Hepatocyte (in vitro differentiated cells): ENCODE data around the gene TMPRSS7. TPM values are rescaled to one million over a fixed set of nuclear protein-coding genes. Genes with fewer than 3 reads are reported as not detected.
A peak's percentile ranks its signal among the peaks of the same experiment; 100 is the strongest.

ENCODE experiments used
- DNase-seq: peaks from one replicate; pipeline ENCODE4 v3.0.0-alpha.2; 2016; ENCODE audit warnings: low spot score
- H2AFZ ChIP-seq: fragments of 200-600 bp; sonication (generic); 2 replicates; pipeline ENCODE4 v1.6.0; 2016; ENCODE audit warnings: antibody characterized with exemption, mild to moderate bottlenecking
- H3K27ac ChIP-seq: fragments of 200-600 bp; sonication (generic); 2 replicates; pipeline ENCODE4 v1.5.1; 2016; ENCODE audit warnings: mild to moderate bottlenecking
- H3K27me3 ChIP-seq: fragments of 200-600 bp; sonication (generic); 2 replicates; pipeline ENCODE4 v1.6.1; 2016
- H3K36me3 ChIP-seq: fragments of 200-600 bp; sonication (generic); replicated peaks from 2 replicates; pipeline ENCODE4 v1.5.1; 2016; ENCODE audit warnings: low read depth; ENCODE audit not compliant: insufficient read depth
- H3K4me1 ChIP-seq: fragments of 200-600 bp; sonication (generic); 2 replicates; pipeline ENCODE4 v1.5.1; 2016; ENCODE audit warnings: mild to moderate bottlenecking, moderate library complexity; ENCODE audit not compliant: insufficient read depth
- H3K4me2 ChIP-seq: fragments of 200-600 bp; sonication (generic); 2 replicates; pipeline ENCODE4 v1.6.0; 2016
- H3K4me3 ChIP-seq: fragments of 200-600 bp; sonication (generic); 2 replicates; pipeline ENCODE4 v1.5.1; 2016; ENCODE audit warnings: mild to moderate bottlenecking
- H3K79me2 ChIP-seq: fragments of 200-600 bp; sonication (generic); 2 replicates; pipeline ENCODE4 v1.6.0; 2017; ENCODE audit warnings: mild to moderate bottlenecking
- H3K9me2 ChIP-seq: fragments of 200-600 bp; sonication (generic); replicated peaks from 2 replicates; pipeline ENCODE4 v1.6.0; 2017; ENCODE audit warnings: mild to moderate bottlenecking; ENCODE audit not compliant: insufficient read depth
- H3K9me3 ChIP-seq: fragments of 200-600 bp; sonication (generic); 2 replicates; pipeline ENCODE4 v1.5.1; 2016; ENCODE audit warnings: low read depth, mild to moderate bottlenecking
- H4K20me1 ChIP-seq: fragments of 200-600 bp; sonication (generic); 2 replicates; pipeline ENCODE4 v1.6.0; 2016; ENCODE audit warnings: mild to moderate bottlenecking; ENCODE audit not compliant: insufficient read depth, poor library complexity, severe bottlenecking
- EZH2 ChIP-seq: fragments of 200-600 bp; sonication (generic); IDR thresholded peaks from 2 replicates; pipeline ENCODE4 v1.6.1; 2016; ENCODE audit warnings: antibody characterized with exemption, mild to moderate bottlenecking, borderline replicate concordance
- EZH2phosphoT487 ChIP-seq: fragments of 200-600 bp; sonication (generic); IDR thresholded peaks from one replicate; pipeline ENCODE4 v1.6.1; 2018; ENCODE audit warnings: antibody characterized with exemption, mild to moderate bottlenecking, low read depth, moderate library complexity; ENCODE audit not compliant: unreplicated experiment, severe bottlenecking
- WGBS: methylation state at CpG from one replicate; pipeline ENCODE4 v1.1.6; 2016; ENCODE audit warnings: low lambda C conversion rate; ENCODE audit errors: missing lambda C conversion rate; 5-methylcytosine and 5-hydroxymethylcytosine counted together
- polyA plus RNA-seq: library from polyadenylated mRNA; unstranded; fragments of >200 nt; fragmentation: Nextera tagmentation; extraction: Ambion mirVana; gene quantifications from 2 replicates; pipeline ENCODE4 v1.2.1, GENCODE V29; 2016
- total RNA-seq: library from RNA; depleted of rRNA; stranded (reverse); fragments of >200 nt; gene quantifications from 2 replicates; pipeline ENCODE4 v1.2.3, GENCODE V29; 2014
- TF ChIP-seq, protein P1 (sequence below): fragments of 200-600 bp; sonication (generic); IDR thresholded peaks from 2 replicates; pipeline ENCODE4 v1.5.1; 2016; ENCODE audit warnings: antibody characterized with exemption, mild to moderate bottlenecking; ENCODE audit not compliant: poor library complexity

The TMPRSS7 gene, protein sequence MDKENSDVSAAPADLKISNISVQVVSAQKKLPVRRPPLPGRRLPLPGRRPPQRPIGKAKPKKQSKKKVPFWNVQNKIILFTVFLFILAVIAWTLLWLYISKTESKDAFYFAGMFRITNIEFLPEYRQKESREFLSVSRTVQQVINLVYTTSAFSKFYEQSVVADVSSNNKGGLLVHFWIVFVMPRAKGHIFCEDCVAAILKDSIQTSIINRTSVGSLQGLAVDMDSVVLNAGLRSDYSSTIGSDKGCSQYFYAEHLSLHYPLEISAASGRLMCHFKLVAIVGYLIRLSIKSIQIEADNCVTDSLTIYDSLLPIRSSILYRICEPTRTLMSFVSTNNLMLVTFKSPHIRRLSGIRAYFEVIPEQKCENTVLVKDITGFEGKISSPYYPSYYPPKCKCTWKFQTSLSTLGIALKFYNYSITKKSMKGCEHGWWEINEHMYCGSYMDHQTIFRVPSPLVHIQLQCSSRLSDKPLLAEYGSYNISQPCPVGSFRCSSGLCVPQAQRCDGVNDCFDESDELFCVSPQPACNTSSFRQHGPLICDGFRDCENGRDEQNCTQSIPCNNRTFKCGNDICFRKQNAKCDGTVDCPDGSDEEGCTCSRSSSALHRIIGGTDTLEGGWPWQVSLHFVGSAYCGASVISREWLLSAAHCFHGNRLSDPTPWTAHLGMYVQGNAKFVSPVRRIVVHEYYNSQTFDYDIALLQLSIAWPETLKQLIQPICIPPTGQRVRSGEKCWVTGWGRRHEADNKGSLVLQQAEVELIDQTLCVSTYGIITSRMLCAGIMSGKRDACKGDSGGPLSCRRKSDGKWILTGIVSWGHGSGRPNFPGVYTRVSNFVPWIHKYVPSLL
- total RNA-seq: 0.24 TPM in 1 of 2 replicates, not detected in the other
- 0.06 TPM in 1 of 2 replicates, not detected in the other for polyA plus RNA-seq

DNA sequence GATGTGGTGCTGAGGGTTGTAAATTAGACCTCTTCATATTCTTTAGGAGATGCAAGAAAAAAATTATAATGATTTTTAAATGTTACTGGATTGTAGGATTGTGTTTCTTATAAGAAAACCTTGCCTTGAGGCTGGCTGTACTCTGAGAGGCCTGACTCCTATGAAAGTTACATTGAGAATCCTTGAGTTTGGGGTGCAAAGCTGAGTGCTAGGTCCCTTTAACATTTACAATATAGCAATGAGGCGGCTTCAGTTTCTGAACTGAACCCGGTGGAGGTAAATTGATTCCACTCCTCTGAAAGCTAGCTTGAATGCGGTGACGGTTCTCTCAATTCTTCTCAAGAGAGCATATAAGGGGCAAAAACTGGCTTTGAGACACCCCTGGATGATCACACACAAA lies at the start of gene TMPRSS7:
Gene TMPRSS7 (plus strand): TSS at position 301 of the 400 bp plus-strand sequence. CDS start 110 bp downstream, outside the sequence.
- Histone ChIP-seq H3K9me2 (no peaks in the 10 kb centered on the region), H3K4me3 (no peak within 1 kb of the TSS), H3K4me2 (no peak within 1 kb of the TSS), H4K20me1 (no peaks in the 10 kb centered on the region), H3K9me3 (no peaks in the 10 kb centered on the region), H3K4me1 (no peaks in the 10 kb centered on the region), H3K79me2 (no peaks in the 10 kb centered on the region), H2AFZ (no peak within 1 kb of the TSS), H3K36me3 (no peaks in the 10 kb centered on the region), H3K27ac (no peak within 1 kb of the TSS), H3K27me3 (no peaks in the 10 kb centered on the region)
- no peak for DNase-seq
- TF ChIP-seq EZH2phosphoT487 (no peak), EZH2 (no peak)
- TF ChIP-seq, protein P1, sequence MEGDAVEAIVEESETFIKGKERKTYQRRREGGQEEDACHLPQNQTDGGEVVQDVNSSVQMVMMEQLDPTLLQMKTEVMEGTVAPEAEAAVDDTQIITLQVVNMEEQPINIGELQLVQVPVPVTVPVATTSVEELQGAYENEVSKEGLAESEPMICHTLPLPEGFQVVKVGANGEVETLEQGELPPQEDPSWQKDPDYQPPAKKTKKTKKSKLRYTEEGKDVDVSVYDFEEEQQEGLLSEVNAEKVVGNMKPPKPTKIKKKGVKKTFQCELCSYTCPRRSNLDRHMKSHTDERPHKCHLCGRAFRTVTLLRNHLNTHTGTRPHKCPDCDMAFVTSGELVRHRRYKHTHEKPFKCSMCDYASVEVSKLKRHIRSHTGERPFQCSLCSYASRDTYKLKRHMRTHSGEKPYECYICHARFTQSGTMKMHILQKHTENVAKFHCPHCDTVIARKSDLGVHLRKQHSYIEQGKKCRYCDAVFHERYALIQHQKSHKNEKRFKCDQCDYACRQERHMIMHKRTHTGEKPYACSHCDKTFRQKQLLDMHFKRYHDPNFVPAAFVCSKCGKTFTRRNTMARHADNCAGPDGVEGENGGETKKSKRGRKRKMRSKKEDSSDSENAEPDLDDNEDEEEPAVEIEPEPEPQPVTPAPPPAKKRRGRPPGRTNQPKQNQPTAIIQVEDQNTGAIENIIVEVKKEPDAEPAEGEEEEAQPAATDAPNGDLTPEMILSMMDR: no peak
- 93% methylated on average over 4 of the region's 4 CpGs for WGBS

DNA sequence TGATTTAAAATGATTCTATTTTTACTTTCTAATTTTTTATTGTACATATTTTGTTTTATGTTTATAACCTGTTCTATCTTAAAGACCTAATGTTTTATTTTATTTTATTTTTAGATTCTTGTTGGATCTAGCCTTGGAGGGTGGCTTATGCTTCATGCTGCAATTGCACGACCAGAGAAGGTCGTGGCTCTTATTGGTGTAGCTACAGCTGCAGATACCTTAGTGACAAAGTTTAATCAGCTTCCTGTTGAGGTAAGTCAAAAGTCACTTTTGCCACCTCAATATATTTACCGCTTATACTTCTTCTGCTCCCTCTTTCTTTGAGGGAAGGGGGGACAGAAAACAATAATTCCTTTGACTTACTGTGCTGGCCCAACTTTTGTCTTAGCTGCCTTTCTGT lies 47.7 kb upstream of the TMPRSS7 start:
- H3K9me2 ChIP-seq: no peaks in the 10 kb centered on the region
- no peaks in the 10 kb centered on the region for H4K20me1 ChIP-seq
- H3K79me2 ChIP-seq: peaks cover 19% of the 10 kb centered on the region
- H3K4me3 ChIP-seq: no peak overlapping the region
- 96% methylated on average over 3 of the region's 3 CpGs for WGBS
- DNase-seq: no peak
- H3K4me1 ChIP-seq: no peaks in the 10 kb centered on the region
- no peak overlapping the region for H3K4me2 ChIP-seq
- no peaks in the 10 kb centered on the region for H3K27me3 ChIP-seq
- H3K36me3 ChIP-seq: no peaks in the 10 kb centered on the region
- H2AFZ ChIP-seq: no peak overlapping the region
- no peak for TF ChIP-seq EZH2phosphoT487
- TF ChIP-seq EZH2: no peak
- TF ChIP-seq, protein P1: no peak
- no peaks in the 10 kb centered on the region for H3K9me3 ChIP-seq
- no peak overlapping the region for H3K27ac ChIP-seq

DNA sequence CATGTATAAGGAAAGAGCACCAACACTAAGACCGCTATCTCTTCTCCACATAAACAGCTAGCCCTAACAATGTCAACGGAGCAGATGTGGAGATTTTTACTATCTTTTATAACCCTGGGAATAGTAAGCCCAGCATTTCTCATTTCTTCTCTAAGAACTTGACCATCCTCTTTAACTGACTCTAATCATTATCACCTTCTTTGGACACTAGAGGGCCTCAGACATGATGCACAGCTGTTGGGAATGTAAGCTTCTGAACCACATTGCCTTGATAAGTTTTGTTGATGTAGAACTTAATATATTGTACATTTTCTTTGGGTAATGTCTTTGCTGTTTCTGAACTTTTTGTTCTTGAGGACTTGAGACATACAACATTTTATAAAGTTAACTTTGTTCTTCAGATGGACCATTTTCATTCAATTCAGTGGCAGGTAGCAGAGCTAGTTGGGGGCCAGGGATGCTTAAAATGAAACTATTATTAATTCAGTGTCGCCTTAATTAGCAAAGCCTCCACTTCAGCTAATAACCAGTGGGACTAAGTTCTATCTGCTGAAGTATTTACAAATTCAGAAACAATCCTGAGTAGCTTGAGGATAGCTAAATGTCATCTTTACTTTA lies 45.4 kb upstream of the TMPRSS7 start:
- TF ChIP-seq, protein P1: peak; percentile 74
- no peak for TF ChIP-seq EZH2phosphoT487
- no peaks in the 10 kb centered on the region for H3K9me3 ChIP-seq
- 38% methylated on average over 3 of the region's 3 CpGs for WGBS
- no peak overlapping the region for H2AFZ ChIP-seq
- H3K4me2 ChIP-seq: no peak overlapping the region
- no peaks in the 10 kb centered on the region for H3K4me1 ChIP-seq
- no peaks in the 10 kb centered on the region for H3K27me3 ChIP-seq
- H3K27ac ChIP-seq: no peak overlapping the region
- H4K20me1 ChIP-seq: no peaks in the 10 kb centered on the region
- H3K79me2 ChIP-seq: peaks cover 4% of the 10 kb centered on the region
- peak; percentile 72 for DNase-seq
- H3K9me2 ChIP-seq: no peaks in the 10 kb centered on the region
- H3K36me3 ChIP-seq: no peaks in the 10 kb centered on the region
- no peak overlapping the region for H3K4me3 ChIP-seq
